HG02642 (cell line): ENCODE data around the gene UPK3BL1.
"Not testable (repeated sequence)": the region's sequence is repeated elsewhere in the genome, so short reads cannot be mapped to it uniquely, and the experiment has no call there.

Experiments
- ATAC-seq: cut with Tn5 transposase; IDR thresholded peaks from one replicate; pipeline ENCODE4 v1.9.1; 2021; ENCODE audit warnings: mild to moderate bottlenecking; ENCODE audit not compliant: unreplicated experiment, poor library complexity

The UPK3BL1 gene, protein sequence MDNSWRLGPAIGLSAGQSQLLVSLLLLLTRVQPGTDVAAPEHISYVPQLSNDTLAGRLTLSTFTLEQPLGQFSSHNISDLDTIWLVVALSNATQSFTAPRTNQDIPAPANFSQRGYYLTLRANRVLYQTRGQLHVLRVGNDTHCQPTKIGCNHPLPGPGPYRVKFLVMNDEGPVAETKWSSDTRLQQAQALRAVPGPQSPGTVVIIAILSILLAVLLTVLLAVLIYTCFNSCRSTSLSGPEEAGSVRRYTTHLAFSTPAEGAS

DNA sequence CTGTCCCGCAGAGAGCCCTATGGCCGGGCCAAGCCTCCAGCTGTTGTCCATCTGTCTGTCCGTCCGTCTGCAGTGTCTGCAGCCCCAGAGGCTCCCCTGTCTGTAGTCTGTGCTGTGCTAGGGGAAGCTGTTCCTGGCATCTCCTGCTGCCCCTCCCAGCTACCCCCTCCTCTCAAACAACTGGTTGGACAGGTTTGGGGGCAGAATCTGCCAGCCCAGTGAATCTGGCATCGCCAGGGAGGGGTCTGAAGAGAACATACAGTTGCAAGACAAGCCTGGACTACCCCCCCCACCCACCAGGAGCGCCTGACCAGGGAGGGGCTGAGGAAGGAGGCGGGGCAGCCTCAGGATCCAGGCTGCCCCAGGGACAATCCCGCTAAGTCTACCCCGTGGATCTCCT is at the start of gene UPK3BL1:
Gene UPK3BL1 (minus strand): TSS at position 101 of the 400 bp plus-strand sequence. CDS start 50 bp downstream, at position 51.
- ATAC-seq = not testable (repeated sequence)

- not testable (repeated sequence) for ATAC-seq
Measured at GRCh38 chr7:102690602-102691001, 48.0 kb upstream of the UPK3BL1 start.

- peak; percentile 62 for ATAC-seq
Measured at GRCh38 chr7:102689436-102690282, 47.1 kb upstream of the UPK3BL1 start.

- ATAC-seq = peak; percentile 81
Measured at GRCh38 chr7:102688299-102689036, 45.9 kb upstream of the UPK3BL1 start.

DNA sequence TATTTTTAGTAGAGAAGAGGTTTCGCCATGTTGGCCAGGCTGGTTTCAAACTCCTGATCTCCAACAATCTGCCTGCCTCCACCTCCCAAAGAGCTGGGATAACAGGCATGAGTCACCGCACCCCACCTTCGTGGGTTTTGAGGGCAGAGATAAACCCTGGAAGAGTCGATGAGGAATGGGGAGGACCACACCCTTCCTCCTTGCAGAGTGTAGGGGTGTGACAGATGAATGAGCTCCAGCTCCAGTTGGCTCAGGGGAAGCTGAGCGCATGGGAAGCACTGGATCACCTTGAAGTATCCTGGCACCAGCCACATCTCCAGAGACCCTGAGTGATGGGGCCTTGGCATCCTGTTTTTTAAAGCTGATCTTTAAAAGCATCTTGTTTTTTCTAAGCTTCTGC is 40.0 kb upstream of the UPK3BL1 start:
- ATAC-seq = not testable (repeated sequence)

- not testable (repeated sequence) for ATAC-seq
Measured at GRCh38 chr7:102680780-102681179, 38.2 kb upstream of the UPK3BL1 start.

DNA sequence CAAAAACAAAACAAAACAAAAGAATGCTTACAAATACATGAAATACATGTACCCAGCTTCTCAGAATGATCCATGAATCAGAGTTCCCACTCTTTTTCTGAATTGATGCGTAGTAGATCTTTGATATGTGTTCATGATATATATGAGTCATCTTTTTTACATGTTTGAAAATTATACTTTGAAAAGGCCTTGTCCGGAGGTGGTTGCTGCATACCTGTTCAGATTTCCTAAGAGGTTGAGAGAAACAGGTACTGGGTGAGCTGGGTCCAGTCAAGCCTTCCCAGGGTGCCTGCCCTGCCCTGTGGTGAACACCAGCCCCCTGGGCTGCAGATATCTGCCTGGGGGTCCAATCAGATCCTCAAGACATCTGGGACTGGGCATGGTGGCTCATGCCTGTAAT is 33.0 kb upstream of the UPK3BL1 start:
- not testable (repeated sequence) for ATAC-seq

DNA sequence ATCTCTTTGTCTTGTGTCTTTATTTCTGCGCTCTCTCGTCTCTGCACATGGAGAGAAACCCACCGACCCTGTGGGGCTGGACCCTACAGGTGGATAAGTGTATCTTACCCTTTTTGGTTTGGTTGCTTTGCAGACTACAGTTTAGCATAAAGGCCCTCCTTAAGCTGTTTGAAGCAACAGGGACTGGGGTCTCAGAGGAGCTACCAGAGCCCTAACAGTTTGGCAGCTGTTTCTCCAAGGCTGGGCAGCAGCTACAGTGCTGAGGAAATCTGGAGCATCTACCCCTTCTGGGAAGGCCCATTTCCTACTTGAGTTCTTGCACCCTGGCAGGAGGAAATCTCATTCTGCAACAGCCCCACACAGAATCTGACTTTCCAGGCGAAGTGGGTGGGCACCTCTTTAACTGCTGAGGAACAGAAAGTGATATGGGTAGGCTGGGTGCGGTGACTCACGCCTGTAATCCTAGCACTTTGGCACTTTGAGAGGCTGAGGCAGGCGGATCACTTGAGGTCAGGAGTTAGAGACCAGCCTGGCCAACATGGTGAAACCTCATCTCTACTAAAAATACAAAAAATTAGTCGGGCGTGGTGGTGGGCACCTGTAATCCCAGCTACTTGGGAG is 31.0 kb upstream of the UPK3BL1 start:
- ATAC-seq = not testable (repeated sequence)

DNA sequence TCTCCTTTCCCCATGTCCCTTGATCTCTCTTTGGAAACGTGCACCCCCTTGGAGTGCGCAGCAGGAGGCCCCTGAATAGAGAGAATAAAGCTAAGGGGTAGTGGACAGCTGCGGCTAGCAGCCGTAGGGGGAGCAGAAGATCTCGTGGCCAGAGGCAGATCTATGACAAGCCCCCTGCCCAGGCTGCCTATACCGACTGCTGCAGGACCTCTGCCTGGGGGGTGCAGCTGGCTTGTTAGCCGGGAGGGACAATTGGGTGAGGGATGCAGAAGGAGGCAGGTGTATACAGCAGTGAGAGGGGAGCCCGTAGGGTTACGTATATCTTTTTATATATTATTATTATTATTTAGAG is 29.3 kb upstream of the UPK3BL1 start:
- peak; percentile 43 for ATAC-seq

- ATAC-seq = peak; percentile 69
Measured at GRCh38 chr7:102671166-102671955, 28.8 kb upstream of the UPK3BL1 start, which contains the start of gene POLR2J2. Gene POLR2J2 (minus strand): TSS chr7:102671663. CDS start chr7:102671601, 62 bp downstream.

DNA sequence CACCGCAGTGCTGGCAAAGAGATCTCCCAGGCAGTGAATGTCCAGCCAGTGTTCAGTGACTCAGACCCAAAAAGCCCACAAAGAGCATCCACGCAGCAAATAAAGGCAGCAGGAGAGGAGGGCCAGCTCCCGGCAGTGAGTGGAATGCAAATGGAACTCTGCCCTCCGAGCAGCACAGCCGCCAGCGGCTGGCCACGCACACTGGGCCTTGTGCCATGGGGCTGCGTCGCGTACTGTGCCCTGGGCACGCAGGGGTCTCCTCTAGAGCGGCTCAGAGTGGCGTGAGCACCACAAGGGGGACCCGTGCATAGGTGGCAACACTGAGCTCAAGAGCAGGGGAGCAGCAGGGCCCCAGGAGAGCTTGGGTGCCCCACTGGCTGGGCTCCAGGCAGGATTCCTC is 24.9 kb upstream of the UPK3BL1 start:
- not testable (repeated sequence) for ATAC-seq

DNA sequence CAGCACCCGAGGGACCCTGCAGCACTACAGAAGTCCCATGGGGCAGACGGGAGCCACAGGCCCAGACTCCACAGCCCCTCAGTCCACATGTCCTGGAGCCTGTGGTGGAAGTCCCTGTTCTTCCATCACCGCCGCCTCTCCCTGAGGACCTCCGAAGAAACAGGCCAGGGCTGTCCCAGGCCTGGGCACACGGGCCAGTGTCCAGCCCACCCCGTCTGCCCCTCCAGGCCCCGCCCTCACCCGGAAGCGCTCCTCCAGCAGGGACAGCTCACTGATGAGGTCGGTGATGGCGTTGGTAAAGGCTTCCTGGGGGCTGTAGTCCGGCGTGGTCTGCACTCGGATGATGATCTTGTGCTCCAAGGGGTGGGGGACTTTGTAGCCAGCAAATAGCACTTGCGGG is 24.3 kb upstream of the UPK3BL1 start:
- not testable (repeated sequence) for ATAC-seq

- ATAC-seq = not testable (repeated sequence)
Measured at GRCh38 chr7:102664765-102665164, 22.2 kb upstream of the UPK3BL1 start.

DNA sequence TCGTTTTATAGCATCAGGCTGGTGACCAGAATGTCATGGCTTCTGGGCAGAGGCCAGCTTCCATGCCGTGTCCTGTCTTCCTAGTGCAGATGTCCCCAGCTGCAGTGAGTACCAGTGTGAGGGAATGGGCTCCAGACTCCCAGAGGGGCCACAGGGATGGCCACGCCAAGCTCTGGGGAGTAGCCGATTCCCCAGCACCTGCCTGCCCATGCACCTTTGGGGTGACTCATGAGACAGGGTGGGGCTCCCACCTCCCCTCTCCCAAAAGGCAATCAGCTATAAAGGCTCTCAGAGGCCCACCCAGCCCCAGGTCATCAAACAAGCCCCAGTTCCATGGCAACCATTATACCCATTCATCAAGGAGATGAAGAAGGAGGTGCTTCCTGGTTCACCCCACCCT is 7.3 kb upstream of the UPK3BL1 start, which contains the start of gene SPDYE2B:
Gene SPDYE2B (plus strand): TSS at position 396 of the 400 bp plus-strand sequence. CDS start 2,030 bp downstream, outside the sequence.
- ATAC-seq = not testable (repeated sequence)

DNA sequence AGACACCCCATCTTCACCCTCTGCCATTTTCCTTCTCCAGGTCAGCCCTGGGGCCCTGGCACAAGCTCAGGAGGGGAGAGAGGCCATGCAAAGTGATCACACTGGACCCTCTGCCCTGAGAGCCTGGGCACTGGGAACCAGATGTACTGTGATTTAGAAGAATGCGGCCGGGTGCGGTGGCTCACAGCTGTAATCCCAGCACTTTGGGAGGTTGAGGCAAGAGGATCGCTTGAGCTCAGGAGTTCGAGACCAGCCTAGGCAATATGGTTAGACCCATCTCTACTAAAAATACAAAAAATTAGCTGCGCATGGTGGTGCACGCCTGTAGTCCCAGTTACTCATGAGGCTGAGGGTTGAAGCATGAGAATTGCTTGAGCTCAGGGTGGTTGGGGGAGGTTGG is 5.2 kb upstream of the UPK3BL1 start:
- ATAC-seq = not testable (repeated sequence)

GRCh38 chr7:102643404-102643803 is 813 bp upstream of the UPK3BL1 start:
- not testable (repeated sequence) for ATAC-seq

DNA sequence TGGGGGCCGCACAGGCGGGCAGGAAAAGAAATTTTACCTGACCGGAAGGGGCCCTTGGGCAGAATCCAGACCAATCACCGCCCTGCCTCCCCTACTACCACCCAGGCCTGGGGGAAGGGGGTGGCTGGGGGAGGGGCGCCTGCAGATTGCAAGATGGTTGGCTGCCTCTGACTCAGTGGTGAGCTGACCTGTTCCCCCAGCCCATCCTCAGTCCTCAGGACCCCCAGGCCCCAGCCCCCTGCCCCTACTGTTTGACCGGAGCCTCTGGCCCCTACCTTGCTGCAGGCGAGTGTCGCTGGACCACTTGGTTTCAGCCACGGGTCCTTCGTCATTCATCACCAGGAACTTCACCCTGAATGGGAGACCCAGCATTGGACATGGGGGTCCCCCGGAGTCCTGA is 3.7 kb downstream of the UPK3BL1 start:
- peak; percentile 7 for ATAC-seq

GRCh38 chr7:102636956-102637355 is 5.6 kb downstream of the UPK3BL1 start:
- not testable (repeated sequence) for ATAC-seq

DNA sequence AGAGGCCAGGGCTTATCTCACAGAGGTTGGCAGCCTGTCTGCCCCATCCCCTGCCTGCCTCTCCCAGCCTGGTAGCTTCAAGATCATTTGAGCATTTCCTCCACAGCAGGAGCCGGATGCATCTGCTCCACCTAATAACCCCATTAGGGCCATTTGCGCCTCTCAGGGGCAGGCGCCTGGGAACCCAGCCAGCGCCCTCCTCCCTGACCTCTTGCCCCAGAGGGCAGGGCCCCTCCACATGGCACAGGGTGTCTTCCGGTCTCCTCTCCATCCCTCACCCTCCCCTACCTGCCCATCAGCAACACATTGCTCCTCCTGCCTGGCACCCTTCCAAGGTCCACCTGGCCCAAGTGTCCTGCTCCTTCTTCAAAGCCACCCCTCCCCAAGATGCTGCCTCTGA is 7.2 kb downstream of the UPK3BL1 start:
- ATAC-seq = not testable (repeated sequence)
